Measurements from ENCODE around the gene FSTL4. TPM values are rescaled to one million over a fixed set of nuclear protein-coding genes. Genes with fewer than 3 reads are reported as not detected.

FSTL4 gene
- total RNA-seq, 1 experiment from 2014 or later, result 0.14 TPM

DNA sequence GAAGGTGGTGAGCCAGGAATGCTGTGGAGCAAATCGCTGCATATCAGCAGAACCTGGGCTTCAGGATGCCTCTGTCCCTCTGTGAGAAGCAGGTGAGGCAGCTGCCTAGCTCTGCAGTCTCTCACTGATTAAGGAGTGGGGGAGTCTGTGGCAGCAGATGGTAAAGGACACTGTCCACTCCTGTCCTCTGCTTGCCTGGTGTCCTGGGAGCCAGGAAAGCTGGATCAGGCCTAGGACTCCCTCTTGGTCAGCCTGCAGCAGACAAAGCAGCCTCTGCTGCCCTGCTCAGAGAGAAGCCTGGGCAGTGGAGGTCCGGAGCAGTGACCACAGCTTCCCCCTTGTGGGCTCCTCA lies 345.8 kb downstream of the FSTL4 start:
- DNase-seq (ENCODE audit: low spot score), result no peak

- no peak for DNase-seq (ENCODE audit: low spot score)
Observed at GRCh38 chr5:133265720-133266526, 346.4 kb downstream of the FSTL4 start.

GRCh38 chr5:133265257-133265656 lies 347.1 kb downstream of the FSTL4 start:
- DNase-seq (ENCODE audit: low spot score), result no peak

- DNase-seq (ENCODE audit: low spot score), result no peak
Observed at GRCh38 chr5:133262690-133263089, 349.7 kb downstream of the FSTL4 start.

DNA sequence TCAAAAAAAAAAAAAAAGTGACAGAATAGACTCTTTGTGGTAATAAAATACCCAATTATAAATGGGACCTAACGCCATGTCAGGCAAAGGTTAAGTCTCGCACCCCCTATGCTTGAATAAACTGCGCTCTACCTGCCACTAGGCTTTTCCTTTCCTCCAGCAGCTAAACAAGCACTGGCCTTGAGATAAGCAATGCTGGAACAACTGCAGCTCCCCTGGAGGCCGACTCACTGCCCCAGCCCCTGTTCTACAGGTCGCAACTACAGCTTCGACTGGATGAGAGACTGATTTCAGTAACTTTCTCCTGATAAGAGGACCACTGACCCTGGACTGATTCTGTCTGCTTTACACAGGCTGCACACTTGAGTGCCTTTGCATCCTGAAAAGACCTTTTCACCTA lies 350.3 kb downstream of the FSTL4 start:
- no peak for DNase-seq (ENCODE audit: low spot score)

DNA sequence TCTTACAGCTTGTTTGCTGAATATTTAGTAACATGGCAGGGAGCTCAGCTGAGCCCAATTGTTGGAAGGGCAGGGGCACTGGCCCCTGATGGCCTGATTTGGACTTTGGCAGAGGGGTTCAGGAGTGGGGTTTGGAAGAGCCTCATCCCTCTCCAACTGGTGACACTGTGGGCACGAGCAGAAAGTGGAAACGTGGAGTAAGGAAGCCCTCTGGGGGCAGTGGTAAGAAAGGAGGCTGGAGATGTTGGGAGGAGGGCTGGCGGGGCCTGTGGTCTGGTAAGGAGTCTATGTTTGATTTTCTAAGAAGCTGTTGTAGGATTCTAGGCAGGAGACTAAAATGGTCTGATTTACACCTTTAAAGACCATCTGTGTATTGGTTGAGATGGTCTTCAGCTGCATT lies 351.6 kb downstream of the FSTL4 start:
- DNase-seq (ENCODE audit: low spot score), result no peak

- DNase-seq (ENCODE audit: low spot score), result peak; percentile 44
Observed at GRCh38 chr5:133259199-133259997, 352.9 kb downstream of the FSTL4 start.

DNA sequence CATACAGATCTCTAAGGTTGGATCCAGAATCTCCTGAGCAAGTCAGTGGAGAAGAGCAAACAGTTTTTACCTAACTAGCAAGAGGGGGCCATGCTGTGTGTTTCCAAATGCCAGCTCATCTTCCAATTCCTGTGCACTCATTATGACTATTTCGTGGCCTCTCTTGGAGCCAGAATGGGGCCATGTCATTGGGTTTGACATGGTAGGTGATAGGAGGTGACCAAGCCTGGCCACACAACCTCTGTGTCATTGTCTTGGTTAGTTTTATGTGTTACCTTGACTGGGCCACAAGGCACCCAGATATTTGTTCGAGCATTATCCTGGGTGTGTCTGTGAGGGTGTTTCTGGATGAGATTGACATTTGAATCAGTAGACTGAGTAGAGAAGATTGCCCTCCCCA lies 354.4 kb downstream of the FSTL4 start:
- no peak for DNase-seq (ENCODE audit: low spot score)

DNA sequence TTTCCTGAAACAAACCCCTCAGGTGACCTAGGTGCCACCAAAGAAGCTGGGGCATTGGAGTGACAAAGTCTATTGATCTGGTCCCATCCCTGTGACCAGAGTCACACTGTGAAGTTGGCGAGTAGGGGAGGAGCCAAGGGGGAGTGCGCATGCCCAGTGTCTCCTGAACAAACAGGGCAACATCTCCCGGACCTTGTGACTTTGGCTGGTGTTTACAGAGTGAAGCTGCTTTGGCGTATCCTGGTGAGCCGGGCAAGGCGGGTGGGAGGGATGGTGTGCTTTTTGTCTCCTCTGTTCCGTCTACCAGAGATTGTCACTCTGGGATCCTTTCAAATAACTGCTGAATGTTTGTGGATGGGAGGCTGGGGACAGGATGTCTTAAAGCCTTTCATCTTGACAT lies 356.1 kb downstream of the FSTL4 start:
- no peak for DNase-seq (ENCODE audit: low spot score)

DNA sequence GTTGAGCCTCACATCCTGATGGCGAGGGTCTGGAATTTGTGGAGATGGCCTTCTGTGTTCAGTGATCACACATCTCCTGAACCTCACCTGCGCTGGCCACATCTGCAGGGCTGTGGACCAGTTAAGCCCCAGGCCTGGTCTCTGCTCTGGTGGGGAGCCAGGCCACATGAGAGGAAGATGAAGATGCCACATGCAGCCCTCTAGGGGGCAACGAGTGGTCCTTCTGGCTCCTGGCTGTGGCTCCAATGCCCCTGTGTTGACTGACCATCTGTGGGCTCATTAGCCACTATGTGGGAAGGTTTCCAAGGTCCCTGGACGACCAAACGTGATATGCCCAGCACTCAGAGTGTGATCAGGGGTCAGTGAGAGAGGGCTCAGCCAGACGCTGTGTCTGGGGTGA lies 357.5 kb downstream of the FSTL4 start:
- no peak for DNase-seq (ENCODE audit: low spot score)

DNA sequence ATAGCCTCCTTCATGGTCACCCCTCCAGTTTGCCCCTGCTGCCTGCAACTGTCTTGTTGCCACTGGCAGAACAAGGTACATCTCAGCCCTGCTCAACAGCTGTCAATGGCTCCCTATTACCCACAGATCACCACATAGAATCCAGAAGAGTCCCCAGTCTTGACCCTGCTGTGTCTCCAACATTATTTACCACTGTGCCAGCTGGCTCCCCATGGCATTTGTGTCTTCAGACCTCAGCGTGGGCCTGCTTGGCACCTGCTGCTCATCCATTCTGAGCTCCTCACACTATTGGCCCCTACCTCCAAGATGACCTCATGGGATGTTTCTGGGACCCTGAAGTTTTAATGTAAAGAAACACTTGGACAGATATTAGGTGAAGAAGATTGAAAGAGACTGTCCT lies 358.7 kb downstream of the FSTL4 start:
- no peak for DNase-seq (ENCODE audit: low spot score)

DNA sequence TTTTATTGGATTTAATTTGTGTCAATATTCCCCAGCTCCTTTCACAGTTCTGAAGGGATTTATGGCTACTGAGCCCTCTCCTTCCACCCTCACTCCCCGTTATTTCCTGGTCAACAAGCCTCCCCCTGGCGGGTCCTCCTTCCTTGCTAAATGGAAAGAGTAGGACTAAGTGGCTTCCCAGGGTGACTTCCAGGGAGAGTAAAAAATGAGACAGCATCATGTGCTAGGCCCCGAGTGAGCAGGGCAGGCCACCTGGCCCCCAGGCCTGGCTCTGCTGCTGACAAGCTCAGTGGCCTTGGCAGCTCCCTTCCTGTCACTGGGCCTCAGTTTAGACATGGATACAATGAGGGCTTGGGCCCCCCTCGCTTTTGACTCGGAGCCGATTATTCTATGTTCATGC lies 359.3 kb downstream of the FSTL4 start:
- no peak for DNase-seq (ENCODE audit: low spot score)

DNA sequence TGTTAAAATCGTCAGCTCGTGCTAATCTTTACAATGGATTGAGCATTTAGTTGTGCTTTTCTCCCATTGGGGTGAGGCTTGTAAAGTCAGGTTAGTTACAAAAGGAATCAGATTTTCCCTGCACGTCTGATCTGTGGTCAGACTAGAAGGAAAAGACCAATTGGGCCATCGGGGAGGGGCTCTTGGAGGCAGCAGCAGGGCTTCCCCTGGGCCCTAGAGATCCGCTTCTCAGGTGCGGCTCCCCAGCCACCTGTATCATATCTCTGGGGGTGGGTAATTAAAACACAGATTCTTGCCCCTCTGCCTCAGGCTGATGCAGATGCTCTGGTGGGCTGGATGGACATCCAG lies 360.2 kb downstream of the FSTL4 start:
- DNase-seq (ENCODE audit: low spot score), result no peak

DNA sequence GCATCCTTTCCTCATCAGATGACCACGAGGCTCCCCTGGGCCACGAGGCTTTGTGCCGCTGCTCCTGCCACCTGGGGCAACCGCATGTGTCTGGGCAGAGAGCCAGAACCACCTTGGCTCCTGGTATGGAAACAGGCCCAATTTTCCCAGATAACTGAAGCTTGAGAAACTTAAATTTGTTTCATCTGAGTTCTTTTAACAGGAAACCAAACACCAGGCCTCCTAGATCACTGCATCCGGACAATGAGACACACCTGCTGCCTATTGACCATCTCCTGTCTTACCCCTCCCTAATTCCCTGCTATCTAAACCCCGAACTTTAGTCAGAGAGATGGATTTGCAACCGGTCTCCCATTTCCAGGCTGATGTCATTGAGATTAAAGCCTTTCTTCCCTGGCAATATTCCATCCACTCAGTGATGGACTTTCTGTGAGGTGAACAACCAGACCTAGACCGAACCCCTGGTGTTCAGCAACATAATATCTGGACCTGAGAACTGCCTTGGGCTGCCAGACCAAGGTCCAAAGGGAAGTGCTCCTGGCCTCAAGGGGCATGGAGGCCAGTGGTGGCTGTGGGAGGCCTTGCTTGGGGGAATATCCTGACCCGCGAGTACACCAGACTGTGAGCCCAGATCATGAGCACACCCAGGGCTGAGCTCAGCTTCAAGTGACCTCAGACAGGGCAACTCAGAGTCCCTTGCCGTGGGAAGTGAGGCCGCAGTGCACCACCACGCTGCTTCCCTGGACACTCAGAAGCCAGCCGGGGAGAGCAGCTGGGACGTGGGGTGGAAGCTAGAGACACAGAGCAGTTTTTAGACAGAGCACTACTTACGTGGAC lies 360.8 kb downstream of the FSTL4 start:
- peak; percentile 74 for DNase-seq (ENCODE audit: low spot score)

- no peak for DNase-seq (ENCODE audit: low spot score)
Observed at GRCh38 chr5:133250527-133250926, 361.8 kb downstream of the FSTL4 start.

- no peak for DNase-seq (ENCODE audit: low spot score)
Observed at GRCh38 chr5:133249593-133249992, 362.7 kb downstream of the FSTL4 start.

- peak; percentile 58 for DNase-seq (ENCODE audit: low spot score)
Observed at GRCh38 chr5:133247881-133248624, 364.3 kb downstream of the FSTL4 start.

- DNase-seq (ENCODE audit: low spot score), result no peak
Observed at GRCh38 chr5:133247151-133247709, 365.1 kb downstream of the FSTL4 start.

GRCh38 chr5:133246376-133247150 lies 365.8 kb downstream of the FSTL4 start:
- DNase-seq (ENCODE audit: low spot score), result no peak

DNA sequence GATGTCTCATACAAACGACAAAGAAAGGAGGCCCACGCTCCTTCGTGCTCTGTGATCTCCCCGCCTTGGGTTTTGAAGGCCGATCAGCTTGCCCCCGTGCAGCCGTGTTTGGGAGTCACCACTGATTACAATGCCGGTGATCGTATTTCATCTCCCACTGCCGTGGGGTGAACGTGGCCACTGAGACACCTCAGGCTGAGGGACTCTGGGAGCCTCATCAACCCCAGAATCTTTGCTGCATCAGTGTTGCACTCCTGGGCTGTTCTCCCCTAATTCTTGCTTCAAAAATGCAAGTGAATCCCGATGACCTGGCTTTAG lies 366.3 kb downstream of the FSTL4 start:
- no peak for DNase-seq (ENCODE audit: low spot score)

Measured in H4 (cell line).